GOT3 (cell line): ENCODE data around the gene PIK3AP1.

ENCODE experiments used
- DNase-seq: peaks from one replicate; lab custom pipeline; 2025; ENCODE audit warnings: mixed read lengths; lab: John Stamatoyannopoulos, UW

Gene PIK3AP1

DNA sequence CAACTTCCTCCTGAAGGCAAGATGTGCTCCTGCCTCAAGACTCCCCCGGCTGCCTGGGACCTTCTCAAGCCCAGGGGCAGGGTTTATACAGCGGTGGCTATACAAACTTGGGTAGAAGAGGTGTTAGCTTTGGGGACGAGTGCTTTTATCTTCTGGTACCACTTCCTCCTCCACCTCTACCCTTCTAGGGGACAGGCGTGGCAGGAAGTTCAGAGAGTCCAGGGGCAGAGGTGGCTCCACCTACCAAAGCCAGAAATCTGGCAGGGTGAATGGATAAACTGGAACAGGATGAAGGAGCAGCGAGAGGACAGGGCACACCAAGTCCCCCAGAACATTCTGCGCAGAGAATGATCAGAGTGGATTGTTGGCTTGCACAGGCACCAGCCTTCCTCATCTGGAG is 109.5 kb downstream of the PIK3AP1 start:
- DNase-seq: no peak

DNA sequence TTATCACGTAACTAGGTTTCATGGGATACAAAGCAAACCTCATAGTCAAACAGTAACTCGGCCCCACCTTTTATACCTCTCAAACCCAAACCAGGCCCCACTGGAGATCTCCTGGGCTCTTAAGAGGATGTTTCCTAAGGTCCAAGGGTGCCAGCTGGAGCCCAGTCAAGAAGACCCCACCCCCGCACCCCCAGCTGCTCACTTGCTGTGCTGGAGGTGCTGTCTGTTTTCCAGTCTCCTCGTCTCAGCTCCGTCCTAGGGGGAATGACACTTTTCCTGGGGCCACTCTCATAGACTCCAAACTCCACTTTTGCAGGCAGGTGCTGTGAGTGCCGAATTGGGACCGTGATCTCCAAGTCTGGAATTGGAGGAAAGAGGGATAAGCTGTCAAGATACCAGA is 110.8 kb downstream of the PIK3AP1 start:
- DNase-seq: no peak

DNA sequence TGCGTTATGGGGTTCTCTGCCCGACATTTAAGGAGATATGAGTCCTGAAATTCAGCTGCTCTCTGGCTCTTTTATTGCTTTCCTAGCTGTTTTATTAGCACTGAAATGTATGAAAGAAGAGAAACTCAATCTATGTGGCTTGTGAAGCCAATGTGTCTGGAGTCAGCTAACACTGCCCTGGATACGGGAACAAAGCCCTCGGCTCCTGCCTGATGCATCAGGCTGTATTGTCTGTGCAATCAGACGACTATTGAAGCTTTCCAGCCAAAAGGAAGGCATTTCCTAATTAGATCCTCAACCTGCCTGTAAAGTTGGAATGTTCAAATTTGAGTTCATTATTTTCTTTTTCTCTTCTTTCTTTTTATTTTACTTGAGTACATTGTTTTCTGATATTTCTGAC is 111.5 kb downstream of the PIK3AP1 start:
- DNase-seq: no peak

DNA sequence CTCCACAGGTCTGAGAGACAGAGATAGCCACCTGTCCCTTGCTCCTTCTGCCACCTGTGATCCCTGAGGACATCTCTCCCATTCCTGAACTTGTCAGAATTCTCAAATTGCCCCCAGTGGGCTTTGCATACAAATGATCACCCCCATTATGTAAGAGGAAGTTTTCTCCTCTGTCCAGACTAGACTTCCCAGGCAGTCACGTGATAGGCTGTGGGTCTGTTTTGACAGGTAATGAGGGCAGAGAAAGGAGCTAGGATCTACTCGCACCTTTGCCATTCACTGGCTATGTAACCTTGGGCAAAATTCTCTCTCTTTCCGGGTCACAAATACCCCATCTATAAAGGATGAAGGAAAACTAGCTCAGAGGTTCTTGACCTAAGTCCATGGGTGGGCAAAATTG is 112.1 kb downstream of the PIK3AP1 start:
- no peak for DNase-seq

DNA sequence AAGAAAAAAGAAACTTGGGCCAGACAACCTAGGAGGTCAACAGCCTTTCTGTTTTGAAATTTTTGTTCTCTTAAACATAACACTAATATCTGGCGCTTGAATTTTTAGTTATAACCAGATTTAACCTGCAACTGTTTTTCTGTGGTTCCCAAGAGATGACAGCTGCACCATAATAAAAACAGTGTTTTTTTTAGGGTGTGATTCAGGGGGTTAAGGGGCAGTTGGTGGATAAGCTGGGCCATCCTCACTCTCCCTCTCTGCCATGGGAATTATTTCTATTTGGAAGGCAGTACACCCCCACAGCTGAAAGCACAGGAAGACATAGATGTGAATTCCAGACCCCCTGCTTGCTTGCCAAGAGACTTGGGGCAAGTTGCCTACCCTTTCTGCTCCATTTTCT is 113.4 kb downstream of the PIK3AP1 start:
- no peak for DNase-seq

DNA sequence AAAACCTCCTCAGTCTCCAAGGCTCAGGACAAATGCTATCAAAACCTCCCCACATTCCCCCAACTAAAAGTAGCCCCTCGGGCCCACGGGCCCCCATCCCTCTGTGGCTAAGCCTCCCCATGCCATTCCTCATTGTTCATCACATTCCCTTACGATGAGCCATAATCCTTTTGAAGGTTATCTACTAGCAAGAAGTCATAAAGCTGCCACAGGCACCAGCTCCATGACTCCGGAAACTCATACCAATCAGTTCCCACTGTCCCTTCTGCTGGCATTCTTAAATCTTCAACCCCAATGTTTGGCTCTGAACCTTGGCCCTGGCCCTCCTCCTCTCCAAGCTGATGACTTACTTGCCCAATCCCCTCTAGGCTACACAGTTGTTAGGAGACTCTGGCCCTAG is 114.1 kb downstream of the PIK3AP1 start:
- no peak for DNase-seq

DNA sequence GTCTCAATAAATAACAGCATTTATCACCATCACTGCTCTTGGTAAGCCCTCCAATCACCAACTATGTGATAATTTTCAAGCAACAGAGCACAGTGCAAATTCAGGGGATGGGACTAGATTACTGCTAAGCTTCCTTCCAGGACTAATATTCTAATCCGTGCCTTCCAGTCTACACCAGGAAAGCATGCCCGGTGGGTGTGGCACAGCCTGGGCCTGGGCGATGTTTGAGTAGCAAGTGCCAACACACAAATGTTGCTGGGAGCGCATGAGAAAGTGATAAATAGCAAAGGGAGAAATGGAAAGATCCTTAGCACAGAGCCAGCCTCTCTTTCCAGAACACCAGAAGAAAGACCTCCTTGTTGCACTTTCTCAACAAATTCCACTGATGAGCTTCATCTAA is 120.0 kb downstream of the PIK3AP1 start:
- no peak for DNase-seq

DNA sequence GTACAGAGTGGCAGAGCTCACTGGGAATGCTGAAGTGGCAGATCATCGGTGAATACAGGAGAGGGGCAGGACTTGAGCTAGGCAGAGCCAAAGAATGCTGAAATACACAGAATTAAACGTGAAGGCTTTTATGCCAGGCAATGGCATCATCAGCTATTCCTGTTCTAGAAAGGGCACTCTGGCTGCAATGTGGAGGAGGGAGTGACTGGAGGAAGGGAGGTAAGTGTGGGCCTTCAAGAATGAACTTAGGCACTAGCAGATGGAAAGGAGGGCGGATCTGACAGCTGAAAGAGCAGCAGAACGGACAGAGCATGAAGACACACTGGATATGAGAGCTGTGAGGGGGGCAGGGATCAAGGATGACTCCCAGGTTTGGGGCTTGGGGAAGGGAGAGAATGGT is 121.5 kb downstream of the PIK3AP1 start:
- DNase-seq: no peak

DNA sequence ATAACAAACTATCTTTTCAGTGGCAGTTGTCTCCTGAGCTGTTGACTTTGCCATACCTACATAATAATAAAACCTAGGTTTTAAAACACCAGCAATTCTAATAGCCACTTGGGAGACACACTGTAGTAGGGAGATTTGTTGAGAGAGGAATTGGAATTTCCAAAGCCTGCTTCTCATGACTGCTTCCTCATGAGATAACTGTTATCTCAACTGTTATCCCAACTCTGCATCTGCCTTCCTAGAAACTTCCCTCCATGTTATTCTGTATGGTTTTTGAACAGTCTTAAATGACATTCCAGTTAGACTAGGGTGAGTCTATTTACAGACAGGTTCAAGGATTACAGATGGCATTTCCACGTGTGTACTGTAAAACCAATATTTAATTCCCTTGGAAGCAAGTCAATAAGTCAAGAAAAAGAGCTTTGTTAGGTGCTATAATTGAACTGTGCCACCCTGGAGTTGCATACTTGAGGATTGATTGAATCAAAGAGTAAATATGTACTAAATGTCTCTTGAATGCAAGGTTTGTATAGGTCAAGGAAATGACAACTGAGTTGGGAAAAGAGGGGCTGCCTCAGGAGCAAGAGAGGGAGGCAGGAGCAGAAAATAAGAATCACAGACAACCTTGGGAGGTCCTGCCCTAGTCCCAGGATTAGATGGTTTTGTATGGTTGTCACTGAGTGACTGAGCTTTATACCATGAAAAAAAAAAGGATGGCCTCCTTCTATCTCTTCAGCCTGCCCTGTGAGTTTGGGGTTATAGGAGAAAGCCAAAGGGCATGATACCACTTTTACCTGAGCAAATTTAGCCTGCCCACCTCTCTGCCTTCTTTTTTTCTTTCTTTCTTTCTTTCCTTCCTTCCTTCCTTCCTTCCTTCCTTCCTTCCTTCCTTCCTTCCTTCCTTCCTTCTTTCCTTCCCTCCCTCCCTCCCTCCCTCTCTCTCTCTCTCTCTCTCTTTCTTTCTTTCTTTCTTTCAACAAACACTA is 123.6 kb downstream of the PIK3AP1 start:
- DNase-seq: no peak

DNA sequence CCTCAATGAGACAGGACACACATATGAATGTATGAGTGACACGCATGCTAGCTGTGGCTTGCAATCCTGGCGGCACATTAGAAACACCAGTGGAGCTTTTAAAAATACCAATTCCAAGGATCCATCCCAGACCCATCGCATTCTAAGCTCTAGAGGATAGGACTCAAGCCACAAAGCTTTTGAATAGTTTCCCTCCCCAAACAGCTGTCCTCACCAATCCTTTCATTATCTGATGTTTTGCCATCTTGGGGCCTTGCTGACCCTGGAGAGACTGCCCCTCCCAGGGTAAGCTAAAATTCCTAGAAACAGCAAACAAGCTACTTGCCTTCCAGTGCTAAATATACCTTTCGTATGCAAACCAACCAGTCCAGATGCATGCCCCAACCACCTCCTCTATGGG is 124.6 kb downstream of the PIK3AP1 start:
- no peak for DNase-seq

DNA sequence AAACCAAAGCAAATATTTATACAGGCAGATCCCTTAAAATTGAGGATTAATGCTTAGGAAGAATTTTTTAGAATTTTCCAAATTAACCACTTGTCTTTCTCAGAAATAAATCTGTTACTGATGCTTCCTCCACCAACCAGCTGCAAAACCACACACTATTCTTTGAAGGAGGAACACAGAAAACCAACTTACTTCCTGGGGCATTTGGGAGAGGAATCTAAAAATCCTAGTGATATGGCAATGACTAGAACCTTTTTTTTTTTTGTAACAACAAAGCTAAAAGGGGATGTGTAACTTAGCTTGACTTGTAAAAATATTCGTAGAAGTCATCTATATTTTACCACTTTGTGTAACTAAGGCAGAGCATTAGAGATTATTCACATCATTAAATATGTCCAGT is 128.4 kb downstream of the PIK3AP1 start:
- DNase-seq: no peak

DNA sequence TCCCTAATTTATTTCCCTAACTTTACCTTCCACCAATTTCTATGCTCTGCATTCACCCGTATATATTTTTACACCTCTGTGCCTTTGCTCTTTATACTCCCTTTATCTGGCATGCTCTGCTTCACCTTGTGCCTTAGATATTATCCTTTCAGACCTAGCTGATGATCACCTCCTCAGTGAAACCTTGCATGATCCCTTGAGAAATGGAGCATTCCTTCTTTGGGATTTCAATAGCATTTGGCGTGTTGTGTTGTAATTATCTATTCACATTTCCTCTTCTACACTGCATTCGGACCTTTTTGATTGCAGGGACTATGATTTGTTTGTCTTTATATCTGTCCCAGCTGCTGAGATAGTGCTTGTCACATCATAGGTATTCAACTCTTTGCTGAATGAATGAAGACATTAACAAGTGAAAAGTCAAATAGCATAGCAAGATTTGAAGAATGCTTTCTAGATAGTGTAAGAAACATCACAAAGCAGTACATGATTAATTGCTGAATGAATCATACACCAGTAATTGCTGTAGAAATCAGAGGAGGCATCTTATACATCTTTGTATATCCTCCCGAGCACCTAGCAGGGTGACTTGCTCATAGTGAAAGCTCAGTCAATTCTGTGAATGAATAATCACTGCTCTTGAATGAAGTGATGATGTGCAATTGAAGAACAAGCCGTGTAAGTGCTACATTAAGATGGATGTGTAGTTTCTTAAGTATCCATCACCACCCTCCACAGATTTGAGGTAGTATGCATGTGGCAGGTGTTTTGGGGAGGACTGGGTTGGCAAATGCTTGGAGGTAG is 131.5 kb downstream of the PIK3AP1 start:
- no peak for DNase-seq

DNA sequence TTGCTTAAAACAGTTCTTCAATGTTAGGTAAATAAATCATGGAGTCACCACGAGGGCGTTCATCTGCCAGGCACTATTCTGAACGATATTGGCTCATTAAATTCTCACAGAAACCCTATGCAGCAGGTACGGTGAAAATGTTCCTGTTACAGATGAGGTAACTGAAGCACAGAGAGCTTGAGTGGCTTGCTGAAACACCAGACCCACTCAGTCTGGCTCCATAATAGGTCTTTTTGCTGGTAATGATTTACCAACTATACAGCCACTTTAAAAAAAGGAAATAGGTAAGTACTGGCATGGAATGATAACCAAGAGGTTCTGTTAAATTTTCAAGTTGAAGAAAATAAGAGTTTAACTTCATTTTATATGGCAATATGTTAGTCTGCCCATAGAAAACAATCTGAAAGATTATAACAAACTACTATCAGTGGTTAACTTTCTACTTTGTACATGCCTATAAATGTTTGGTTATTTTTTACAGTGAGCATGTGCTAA is 132.2 kb downstream of the PIK3AP1 start:
- no peak for DNase-seq

DNA sequence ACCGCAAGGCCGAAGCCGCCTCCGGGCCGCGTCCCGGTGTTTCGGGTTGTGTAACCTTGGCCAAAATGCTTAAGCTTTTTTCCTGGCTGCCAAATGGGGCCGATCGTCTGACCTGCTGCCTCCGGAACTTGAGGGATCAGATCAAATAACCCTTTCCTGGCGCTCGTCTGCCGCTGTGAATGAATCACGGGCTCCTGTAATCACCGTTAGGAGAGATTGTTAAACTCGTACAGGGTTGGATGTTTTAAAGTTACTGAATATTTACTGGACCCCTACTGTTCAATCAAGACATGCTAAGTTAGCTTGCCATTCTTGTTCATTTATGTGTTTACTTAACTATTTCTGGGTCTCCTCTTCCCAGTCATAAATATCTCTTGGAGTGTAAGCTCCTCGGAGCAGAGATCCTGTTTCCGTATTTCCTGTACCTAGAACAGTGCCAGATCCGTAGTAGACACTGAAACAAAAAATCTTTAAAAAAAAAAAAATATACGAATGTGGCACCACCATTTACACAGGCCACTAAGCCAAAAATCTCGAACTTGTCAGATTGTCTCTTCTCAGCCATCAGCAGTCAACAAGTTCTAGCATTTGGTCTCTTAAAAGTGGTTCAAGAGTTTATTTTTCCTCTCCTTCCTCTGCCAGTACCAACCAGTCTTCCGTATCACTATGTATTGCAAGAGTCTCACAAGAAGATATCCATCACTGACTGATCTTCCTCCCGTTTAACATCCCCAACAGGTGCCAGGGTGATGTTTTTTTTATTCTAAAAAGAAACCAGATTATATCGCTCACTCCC is 132.9 kb downstream of the PIK3AP1 start:
- no peak for DNase-seq

DNA sequence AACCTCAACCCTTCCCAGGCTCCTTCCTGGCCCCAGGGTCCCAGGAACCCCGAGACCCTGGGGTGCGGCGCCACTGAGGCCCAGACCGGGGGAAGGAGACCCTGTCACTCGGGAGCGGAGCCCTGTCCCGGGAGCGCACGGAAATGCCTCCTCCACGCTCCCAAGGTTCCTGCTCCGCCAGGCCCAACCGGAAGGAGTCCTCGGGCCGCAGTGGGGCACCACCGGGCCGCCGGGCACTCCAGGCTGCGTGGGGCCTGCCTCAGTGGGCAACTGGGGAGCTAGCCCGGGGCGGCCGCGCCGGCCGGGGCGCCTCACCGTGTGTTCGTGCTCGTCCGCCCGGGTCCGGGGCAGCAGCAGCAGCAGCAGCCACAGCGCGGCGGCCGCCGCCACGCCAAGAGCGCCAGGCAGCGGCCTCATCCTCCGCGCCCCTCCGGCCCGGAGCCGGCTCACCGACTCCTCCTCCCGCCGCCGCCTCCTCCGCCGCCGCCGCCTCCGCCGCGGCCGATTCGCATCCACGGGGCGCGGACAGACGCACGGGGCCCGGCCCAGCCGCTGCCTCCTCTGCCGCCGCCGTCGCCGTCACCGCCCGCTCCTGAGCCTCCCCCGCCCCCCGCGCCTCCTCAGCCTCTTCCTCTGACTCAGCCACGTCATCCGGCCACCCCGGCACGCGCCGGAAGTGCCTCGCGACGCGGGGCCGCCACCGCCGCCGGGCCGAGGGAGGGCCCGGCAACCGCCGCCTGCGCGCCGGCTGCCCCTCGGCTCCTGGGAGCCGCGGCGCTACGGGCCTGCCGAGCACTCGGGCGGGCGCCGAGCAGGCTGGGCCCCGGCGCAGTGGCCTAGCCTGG is 133.7 kb downstream of the PIK3AP1 start, which contains the start of gene TM9SF3:
TSS of gene TM9SF3 (minus strand) at position 594 of the 845 bp plus-strand sequence. CDS start at position 417, 177 bp downstream.
- DNase-seq: peak; percentile 81

DNA sequence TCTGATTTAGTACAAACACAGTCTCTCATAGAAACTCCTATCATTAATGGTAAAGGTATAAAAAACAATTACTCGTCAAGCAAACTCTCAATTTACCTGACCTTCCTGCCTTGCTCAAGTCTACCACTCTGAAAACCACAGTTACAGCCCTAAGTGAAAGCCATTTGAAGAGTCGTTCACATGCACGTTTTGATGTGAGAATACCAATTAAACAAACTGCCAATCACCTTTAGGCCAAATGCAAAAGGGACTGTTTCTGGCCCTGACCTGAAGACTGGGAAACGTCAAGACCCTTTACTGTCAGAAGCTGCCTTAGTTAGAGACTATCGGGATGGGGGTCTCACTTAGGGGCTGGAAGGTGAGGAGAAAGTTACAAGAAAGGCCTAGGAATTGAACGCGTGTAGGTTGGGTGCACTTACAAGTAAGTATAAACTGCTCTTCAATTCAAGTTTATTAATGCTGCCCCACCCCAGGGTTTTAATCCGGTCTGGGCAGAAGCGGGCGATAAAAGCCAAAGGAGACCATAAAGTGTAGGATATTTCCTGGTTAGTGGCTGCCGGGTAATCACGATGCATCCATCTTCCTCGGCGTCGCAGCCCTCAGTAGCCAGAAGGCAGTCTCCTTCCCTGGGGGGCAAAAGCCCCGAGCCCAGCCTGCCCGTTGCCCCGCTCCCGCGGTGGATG is 134.4 kb downstream of the PIK3AP1 start:
- no peak for DNase-seq

DNA sequence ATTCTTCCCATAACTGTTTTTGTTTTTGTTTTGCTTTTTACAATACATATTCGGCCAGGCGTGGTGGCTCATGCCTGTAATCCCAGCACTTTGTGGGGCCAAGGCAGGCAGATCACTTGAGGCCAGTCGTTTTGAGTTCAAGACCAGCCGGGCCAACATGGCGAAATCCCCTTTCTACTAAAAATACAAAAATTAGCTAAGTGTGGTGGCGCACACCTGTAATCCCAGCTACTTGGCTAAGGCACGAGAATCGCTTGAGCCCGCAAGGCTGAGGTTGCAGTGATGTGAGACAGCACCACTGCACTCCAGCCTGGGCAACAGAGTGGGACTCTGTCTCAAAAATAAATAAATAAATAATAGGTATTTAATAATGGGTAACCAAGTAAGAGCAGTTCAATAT is 135.8 kb downstream of the PIK3AP1 start:
- DNase-seq: no peak

DNA sequence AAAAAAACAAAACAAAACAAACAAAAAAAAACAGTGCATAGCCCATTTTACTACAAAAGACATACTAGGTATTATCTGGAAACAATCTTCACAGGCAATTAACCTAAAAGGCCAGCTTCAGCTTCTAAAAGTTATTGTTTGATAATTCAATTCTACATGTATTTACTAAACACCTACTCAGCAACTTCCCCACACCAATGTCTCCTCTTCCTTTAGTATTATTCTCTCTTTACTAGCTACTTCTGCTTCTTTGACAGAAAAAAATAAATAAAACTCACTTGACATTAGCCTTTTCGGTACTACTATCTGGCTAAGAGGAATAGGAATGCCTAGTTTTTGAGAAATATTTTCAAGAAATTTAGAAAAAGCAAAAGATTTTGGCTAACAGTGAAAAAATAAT is 136.3 kb downstream of the PIK3AP1 start:
- DNase-seq: no peak

DNA sequence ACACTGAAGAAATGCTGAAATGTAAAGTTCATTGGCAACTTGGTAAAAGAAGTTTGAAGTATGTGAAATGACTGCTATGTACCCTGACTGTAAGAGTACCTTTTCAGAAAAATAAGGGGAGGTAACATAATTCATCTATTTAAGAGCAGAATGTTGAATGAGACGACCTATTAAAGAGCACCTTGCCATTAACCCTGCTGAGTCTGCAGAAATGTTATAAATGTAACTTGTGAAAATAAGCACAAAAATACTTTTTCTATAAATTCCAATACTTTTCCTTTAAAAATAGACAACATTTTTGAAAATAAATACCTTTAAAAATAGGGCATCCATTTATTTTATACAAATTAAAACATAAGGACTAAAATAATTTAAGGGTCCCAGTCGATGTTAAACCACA is 141.2 kb downstream of the PIK3AP1 start:
- no peak for DNase-seq

DNA sequence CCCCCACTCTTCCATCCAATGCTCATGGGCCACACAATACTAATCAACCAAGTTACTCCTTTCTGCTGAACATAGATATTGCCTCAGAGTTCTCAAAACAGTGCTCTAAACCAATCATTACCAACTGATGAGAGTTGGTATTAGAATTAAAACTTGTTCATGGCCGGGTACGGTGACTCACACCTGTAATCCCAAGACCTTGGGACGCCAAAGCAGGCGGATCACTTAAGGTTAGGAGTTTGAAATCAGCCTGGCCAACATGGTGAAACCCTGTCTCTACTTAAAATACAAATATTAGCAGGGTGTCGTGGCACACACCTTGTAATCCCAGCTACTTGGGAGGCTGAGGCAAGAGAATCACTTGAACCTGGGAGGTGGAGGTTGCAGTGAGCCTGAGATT is 141.7 kb downstream of the PIK3AP1 start:
- DNase-seq: no peak
